Ramos (cell line): Measurements from ENCODE around the gene PAPSS2.
"Not testable (repeated sequence)": the region's sequence is repeated elsewhere in the genome, so short reads cannot be mapped to it uniquely, and the experiment has no call there.

Experiments used
- in situ Hi-C: fragments of 300-500 bp; cut with MboI; formaldehyde crosslinking; loops from one replicate; pipeline ENCODE4 v1.14.3; 2022; ENCODE audit warnings: low sequenced_read_pairs; ENCODE audit not compliant: unreplicated experiment

PAPSS2 gene

GRCh38 chr10:87640043-87640442 lies 19.6 kb upstream of the PAPSS2 start:
- in situ Hi-C loops = no loop called here

DNA sequence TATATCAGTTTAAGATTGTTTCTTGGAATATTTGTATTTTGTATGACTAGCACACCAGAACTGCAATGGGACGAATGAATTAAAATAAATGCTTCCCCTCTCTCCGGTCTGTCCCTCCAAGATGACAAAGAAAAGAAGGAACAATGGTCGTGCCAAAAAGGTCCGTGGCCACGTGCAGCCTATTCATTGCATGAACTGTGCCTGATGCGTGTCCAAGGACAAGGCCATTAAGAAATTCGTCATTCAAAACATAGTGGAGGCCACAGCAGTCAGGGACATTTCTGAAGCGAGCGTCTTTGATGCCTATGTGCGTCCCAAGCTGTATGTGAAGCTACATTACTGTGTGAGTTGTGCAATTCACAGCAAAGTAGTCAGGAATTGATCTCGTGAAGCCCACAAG lies 17.2 kb upstream of the PAPSS2 start:
- in situ Hi-C loops = no loop called here

- in situ Hi-C loops = no loop called here
These were observed 16.7 kb upstream of the PAPSS2 start for GRCh38 chr10:87642988-87643387.

GRCh38 chr10:87643920-87644319 lies 15.8 kb upstream of the PAPSS2 start:
- in situ Hi-C loops = no loop called here

GRCh38 chr10:87644500-87644899 lies 15.2 kb upstream of the PAPSS2 start:
- in situ Hi-C loops = not testable (repeated sequence)

GRCh38 chr10:87646192-87646909 lies 13.3 kb upstream of the PAPSS2 start:
- in situ Hi-C loops = no loop called here

GRCh38 chr10:87646935-87647334 lies 12.7 kb upstream of the PAPSS2 start:
- in situ Hi-C loops = no loop called here

- in situ Hi-C loops = loop anchor here (10.0 to 25.0 kb wide), 2 partner anchors 84 to 911 kb away; no protein-coding TSS in a partner anchor
These were observed 8.7 kb upstream of the PAPSS2 start for GRCh38 chr10:87650838-87651589.

DNA sequence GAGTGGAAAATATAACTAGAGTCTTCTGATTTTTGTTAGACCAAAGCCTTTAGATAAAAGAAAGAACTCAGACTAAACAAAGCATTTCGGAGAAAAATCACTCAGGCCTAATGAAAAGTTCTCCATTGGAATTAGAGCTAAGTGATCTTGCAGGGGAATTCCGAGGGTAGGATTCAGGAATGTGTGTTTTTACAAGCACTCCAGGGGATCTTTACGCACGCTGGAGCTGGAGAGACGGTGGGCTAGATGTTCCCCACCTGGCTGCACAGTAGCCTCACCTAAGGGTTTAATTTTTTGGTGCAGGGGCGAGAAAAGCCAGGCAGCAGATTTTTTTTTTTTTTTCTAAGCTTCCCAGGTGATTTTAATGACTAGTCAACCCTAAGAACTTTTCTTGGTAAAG lies 7.9 kb upstream of the PAPSS2 start:
- in situ Hi-C loops = loop anchor here (10.0 to 25.0 kb wide), 2 partner anchors 83 to 910 kb away; no protein-coding TSS in a partner anchor

DNA sequence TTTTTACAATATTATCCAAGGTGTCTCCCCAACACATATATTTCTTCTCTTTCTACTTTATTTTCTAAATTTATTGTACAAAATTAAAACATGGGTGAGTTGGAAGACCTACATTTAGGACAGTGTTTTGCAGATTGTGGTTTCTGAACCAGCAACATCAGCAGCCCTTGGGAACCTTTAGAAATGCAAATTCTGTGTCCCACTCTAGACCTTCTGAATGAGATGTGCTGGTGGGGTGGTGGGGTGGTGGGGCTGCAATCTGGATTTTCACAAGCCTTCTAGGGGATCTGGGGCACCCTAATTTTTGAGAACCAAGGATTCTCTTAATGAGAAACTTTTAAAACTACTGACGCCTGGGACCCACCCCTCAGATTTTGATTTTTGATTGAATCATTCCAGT lies 7.4 kb upstream of the PAPSS2 start:
- in situ Hi-C loops = loop anchor here (10.0 to 25.0 kb wide), 2 partner anchors 83 to 910 kb away; no protein-coding TSS in a partner anchor

- in situ Hi-C loops = loop anchor here (10.0 to 25.0 kb wide), 2 partner anchors 81 to 908 kb away; no protein-coding TSS in a partner anchor
These were observed 5.5 kb upstream of the PAPSS2 start for GRCh38 chr10:87654212-87654611.

GRCh38 chr10:87656431-87657072 lies 3.1 kb upstream of the PAPSS2 start:
- in situ Hi-C loops = loop anchor here (10.0 to 25.0 kb wide), 2 partner anchors 78 to 906 kb away; no protein-coding TSS in a partner anchor

- in situ Hi-C loops = loop anchor here (10.0 to 25.0 kb wide), 2 partner anchors 77 to 905 kb away; no protein-coding TSS in a partner anchor
These were observed 2.3 kb upstream of the PAPSS2 start for GRCh38 chr10:87657371-87657770.

DNA sequence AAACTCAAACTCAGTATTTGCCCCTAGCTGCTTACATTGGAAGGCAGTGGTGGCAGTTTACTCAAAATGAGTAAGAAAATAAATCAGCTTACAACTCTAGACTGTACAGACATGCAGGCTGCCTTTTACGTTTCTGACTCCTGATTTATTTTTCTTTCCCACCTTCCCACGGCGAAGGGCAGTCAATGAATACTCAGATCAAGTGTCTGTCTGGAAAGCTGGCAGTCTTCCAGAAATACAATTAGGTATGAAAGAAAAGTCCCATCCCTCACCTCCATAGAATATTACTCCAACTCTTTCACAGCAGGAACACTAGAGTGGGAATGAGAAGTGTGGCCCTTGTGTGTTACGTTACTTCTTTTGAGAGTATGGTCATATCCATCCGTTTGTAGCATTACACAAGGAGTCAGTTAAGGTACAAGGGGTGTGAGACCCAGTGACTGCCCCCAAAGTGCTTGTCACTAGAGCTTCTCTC lies 1.3 kb upstream of the PAPSS2 start:
- in situ Hi-C loops = loop anchor here (10.0 to 25.0 kb wide), 2 partner anchors 76 to 904 kb away; no protein-coding TSS in a partner anchor

- in situ Hi-C loops = loop anchor here (10.0 to 25.0 kb wide), 2 partner anchors 76 to 903 kb away; no protein-coding TSS in a partner anchor
These were observed 671 bp upstream of the PAPSS2 start for GRCh38 chr10:87658858-87659555.

- in situ Hi-C loops = loop anchor here (25.0 kb wide), 1 partner anchor 902 kb away; no protein-coding TSS in a partner anchor
These were observed 931 bp downstream of the PAPSS2 start for GRCh38 chr10:87660484-87661133.

GRCh38 chr10:87661861-87662785 lies 2.4 kb downstream of the PAPSS2 start:
- in situ Hi-C loops = loop anchor here (25.0 kb wide), 1 partner anchor 900 kb away; no protein-coding TSS in a partner anchor

GRCh38 chr10:87664276-87664701 lies 4.6 kb downstream of the PAPSS2 start:
- in situ Hi-C loops = loop anchor here (25.0 kb wide), 1 partner anchor 898 kb away; no protein-coding TSS in a partner anchor
